PC-9 (cell line): ENCODE results near the gene GALNT1. TPM values are rescaled to one million over a fixed set of nuclear protein-coding genes. Genes with fewer than 3 reads are reported as not detected.

ENCODE experiments used
- BruUV-seq: library from RNA; stranded (reverse); fragments of 400-500 nt; replicated peaks from 2 replicates; lab custom pipeline; 2021; lab: Mats Ljungman, UMichigan
- CTCF ChIA-PET: fragments of 300-600 bp; sonication (Branson Sonifier 250); formaldehyde crosslinking; loops from one replicate; lab custom pipeline; 2022; ENCODE audit warnings: antibody characterized with exemption; lab: Charles Lee
- POLR2A ChIA-PET: fragments of 300-600 bp; sonication (Branson Sonifier 250); formaldehyde crosslinking; loops from one replicate; lab custom pipeline; 2022; ENCODE audit warnings: antibody characterized with exemption; ENCODE audit not compliant: unreplicated experiment; lab: Charles Lee
- DNase-seq, 2 experiments: peaks; one replicate each; pipeline versions ENCODE4 v3.0.0 to v3.0.0-alpha.2; 2015 to 2022; ENCODE audit warnings: mixed read lengths in 1 of 2
- H2AFZ ChIP-seq: fragments of 200-600 bp; sonication (generic); 2 replicates; pipeline ENCODE4 v1.8.1; 2017; ENCODE audit warnings: antibody characterized with exemption
- H3F3A ChIP-seq: fragments of 200-600 bp; sonication (generic); 2 replicates; pipeline ENCODE4 v1.8.1; 2017; ENCODE audit warnings: antibody characterized with exemption, mild to moderate bottlenecking, low read depth; ENCODE audit not compliant: insufficient read depth
- H3K27ac ChIP-seq: fragments of 200-600 bp; sonication (generic); 2 replicates; pipeline ENCODE4 v1.6.1; 2016; ENCODE audit warnings: mixed run types
- H3K27me3 ChIP-seq: fragments of 200-600 bp; sonication (generic); 2 replicates; pipeline ENCODE4 v1.6.1; 2016; ENCODE audit warnings: low read depth, mixed run types; ENCODE audit not compliant: insufficient read depth
- H3K36me3 ChIP-seq: fragments of 200-600 bp; sonication (generic); 2 replicates; pipeline ENCODE4 v1.6.1; 2016; ENCODE audit warnings: low read depth, mixed run types
- H3K4me1 ChIP-seq: fragments of 200-600 bp; sonication (generic); replicated peaks from 2 replicates; pipeline ENCODE4 v1.6.1; 2016; ENCODE audit warnings: mixed run types; ENCODE audit not compliant: insufficient read depth
- H3K4me2 ChIP-seq: fragments of 200-600 bp; sonication (generic); 2 replicates; pipeline ENCODE4 v1.6.1; 2017; ENCODE audit warnings: mixed run types
- H3K4me3 ChIP-seq: fragments of 200-600 bp; sonication (generic); 2 replicates; pipeline ENCODE4 v1.6.1; 2016; ENCODE audit warnings: mixed run types
- H3K79me2 ChIP-seq: fragments of 200-600 bp; sonication (generic); 2 replicates; pipeline ENCODE4 v1.6.1; 2017; ENCODE audit warnings: low read depth, mixed run types
- H3K9me2 ChIP-seq: fragments of 200-600 bp; sonication (generic); 2 replicates; pipeline ENCODE4 v1.8.1; 2017; ENCODE audit warnings: mild to moderate bottlenecking; ENCODE audit not compliant: insufficient read depth
- H3K9me3 ChIP-seq: fragments of 200-600 bp; sonication (generic); 2 replicates; pipeline ENCODE4 v1.8.1; 2016; ENCODE audit warnings: low read depth; ENCODE audit not compliant: insufficient read depth
- H4K20me1 ChIP-seq: fragments of 200-600 bp; sonication (generic); 2 replicates; pipeline ENCODE4 v1.8.1; 2017; ENCODE audit not compliant: insufficient read depth
- EZH2 ChIP-seq: fragments of 200-600 bp; sonication (generic); IDR thresholded peaks from 2 replicates; pipeline ENCODE4 v1.8.0; 2017; ENCODE audit warnings: antibody characterized with exemption, low read depth
- intact Hi-C: fragments of 100-400 bp; cut with micrococcal nuclease; formaldehyde crosslinking; loops from one replicate; pipeline ENCODE4 v1.10.0; 2022; ENCODE audit not compliant: unreplicated experiment
- total RNA-seq: library from RNA; stranded (reverse); gene quantifications from 2 replicates; pipeline ENCODE4 v1.2.3, GENCODE V29; 2021
- TF ChIP-seq, protein P1 (sequence below): fragments of 200-600 bp; sonication (generic); conservative IDR thresholded peaks from 2 replicates; pipeline ENCODE4 v1.6.1; 2017; ENCODE audit warnings: mixed run types, antibody characterized with exemption, mild to moderate bottlenecking, moderate library complexity

The GALNT1 gene
- total RNA-seq, 1 experiment from 2014 or later: 88.9 TPM

- Histone ChIP-seq H4K20me1 (no peaks in the 10 kb centered on the region), H3K9me3 (no peaks in the 10 kb centered on the region), H3K36me3 (no peaks in the 10 kb centered on the region), H2AFZ (no peak overlapping the region), H3K4me2 (no peak overlapping the region), H3K4me3 (no peak overlapping the region), H3K27me3 (no peaks in the 10 kb centered on the region), H3K27ac (no peak overlapping the region), H3K4me1 (no peaks in the 10 kb centered on the region), H3K9me2 (no peaks in the 10 kb centered on the region), H3F3A (no peaks in the 10 kb centered on the region), H3K79me2 (no peaks in the 10 kb centered on the region)
- no peak for DNase-seq
- ChIA-PET POLR2A (no interaction called here), CTCF (no interaction called here)
- intact Hi-C loops: loop anchor here (5.0 kb wide), 1 partner anchor 186 kb away; no protein-coding TSS in a partner anchor
- no TSS peak for BruUV-seq
- TF ChIP-seq, protein P1, sequence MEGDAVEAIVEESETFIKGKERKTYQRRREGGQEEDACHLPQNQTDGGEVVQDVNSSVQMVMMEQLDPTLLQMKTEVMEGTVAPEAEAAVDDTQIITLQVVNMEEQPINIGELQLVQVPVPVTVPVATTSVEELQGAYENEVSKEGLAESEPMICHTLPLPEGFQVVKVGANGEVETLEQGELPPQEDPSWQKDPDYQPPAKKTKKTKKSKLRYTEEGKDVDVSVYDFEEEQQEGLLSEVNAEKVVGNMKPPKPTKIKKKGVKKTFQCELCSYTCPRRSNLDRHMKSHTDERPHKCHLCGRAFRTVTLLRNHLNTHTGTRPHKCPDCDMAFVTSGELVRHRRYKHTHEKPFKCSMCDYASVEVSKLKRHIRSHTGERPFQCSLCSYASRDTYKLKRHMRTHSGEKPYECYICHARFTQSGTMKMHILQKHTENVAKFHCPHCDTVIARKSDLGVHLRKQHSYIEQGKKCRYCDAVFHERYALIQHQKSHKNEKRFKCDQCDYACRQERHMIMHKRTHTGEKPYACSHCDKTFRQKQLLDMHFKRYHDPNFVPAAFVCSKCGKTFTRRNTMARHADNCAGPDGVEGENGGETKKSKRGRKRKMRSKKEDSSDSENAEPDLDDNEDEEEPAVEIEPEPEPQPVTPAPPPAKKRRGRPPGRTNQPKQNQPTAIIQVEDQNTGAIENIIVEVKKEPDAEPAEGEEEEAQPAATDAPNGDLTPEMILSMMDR: no peak
- TF ChIP-seq EZH2: no peak
These were observed 169.4 kb downstream of the GALNT1 start for GRCh38 chr18:35750929-35751328.

DNA sequence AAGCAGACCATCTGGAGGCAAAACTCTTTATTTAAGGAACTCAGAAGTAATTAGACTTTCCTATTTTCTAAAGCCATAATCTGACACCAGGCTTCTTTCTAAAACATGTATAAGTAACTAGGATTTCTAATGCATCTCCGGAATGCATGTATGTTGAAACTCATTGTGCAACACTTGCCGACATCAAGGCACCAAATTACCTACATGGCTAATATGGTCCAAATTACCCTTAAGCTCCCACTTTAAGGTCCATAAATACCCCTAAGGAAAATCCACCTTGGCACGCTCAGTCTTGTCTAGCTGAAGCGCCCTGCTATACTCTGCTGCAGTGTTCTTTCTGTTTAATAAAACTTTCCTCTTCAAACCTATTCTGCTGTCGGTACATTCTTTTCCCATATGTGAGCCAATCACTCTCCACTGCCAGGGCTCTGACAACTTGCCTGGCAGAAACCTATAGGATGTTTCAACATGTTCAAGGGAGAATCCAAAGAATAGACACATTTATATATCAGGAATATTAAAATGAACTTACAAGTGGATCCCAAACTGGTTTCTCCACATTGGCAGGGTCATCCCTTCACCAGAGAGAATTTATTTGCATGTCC, 171.9 kb downstream of the GALNT1 start:
- H2AFZ ChIP-seq: no peak overlapping the region
- ChIA-PET POLR2A (interaction anchor here (0.5 kb wide), 1 partner anchor 138 kb away, joined by 3 read pairs; no protein-coding TSS in a partner anchor), CTCF (no interaction called here)
- H4K20me1 ChIP-seq: no peaks in the 10 kb centered on the region
- H3K9me2 ChIP-seq: no peaks in the 10 kb centered on the region
- no peaks in the 10 kb centered on the region for H3K79me2 ChIP-seq
- H3K4me2 ChIP-seq: no peak overlapping the region
- H3K9me3 ChIP-seq: no peaks in the 10 kb centered on the region
- TF ChIP-seq EZH2: no peak
- TF ChIP-seq, protein P1: no peak
- H3K27ac ChIP-seq: no peak overlapping the region
- no peaks in the 10 kb centered on the region for H3F3A ChIP-seq
- intact Hi-C loops: loop anchor here (5.0 kb wide), 1 partner anchor 184 kb away; no protein-coding TSS in a partner anchor
- H3K27me3 ChIP-seq: no peaks in the 10 kb centered on the region
- DNase-seq: no peak
- no TSS peak for BruUV-seq
- H3K4me1 ChIP-seq: no peaks in the 10 kb centered on the region
- no peak overlapping the region for H3K4me3 ChIP-seq
- no peaks in the 10 kb centered on the region for H3K36me3 ChIP-seq

GRCh38 chr18:35754464-35754863, 172.9 kb downstream of the GALNT1 start:
- Histone ChIP-seq H3K9me3 (no peaks in the 10 kb centered on the region), H3K27me3 (no peaks in the 10 kb centered on the region), H2AFZ (no peak overlapping the region), H3K27ac (no peak overlapping the region), H4K20me1 (no peaks in the 10 kb centered on the region), H3K79me2 (no peaks in the 10 kb centered on the region), H3K4me3 (no peak overlapping the region), H3K4me1 (no peaks in the 10 kb centered on the region), H3K4me2 (no peak overlapping the region), H3K9me2 (no peaks in the 10 kb centered on the region), H3F3A (no peaks in the 10 kb centered on the region), H3K36me3 (no peaks in the 10 kb centered on the region)
- DNase-seq: no peak
- POLR2A ChIA-PET: no interaction called here
- intact Hi-C loops: loop anchor here (5.0 kb wide), 1 partner anchor 183 kb away; no protein-coding TSS in a partner anchor
- CTCF ChIA-PET: no interaction called here
- no TSS peak for BruUV-seq
- TF ChIP-seq, protein P1: no peak
- TF ChIP-seq EZH2: no peak
